Naive B cell (primary cell): ENCODE data around the gene ABCC9. TPM values are rescaled to one million over a fixed set of nuclear protein-coding genes. Genes with fewer than 3 reads are reported as not detected.

Experiments
- ATAC-seq, 2 donors: fragments of 150-1000 bp; cut with Tn5 transposase; 2 replicates each; pipeline ENCODE4 v1.10.0; 2021; ENCODE audit warnings: low read depth in 2 of 2, mild to moderate bottlenecking in 2 of 2, moderate library complexity in 2 of 2
- DNase-seq: peaks from one replicate; pipeline ENCODE4 v3.0.0; 2022
- H3K27ac Mint-ChIP-seq, 6 donors: one replicate each; pipeline ENCODE4 v1.8.0; 2020 to 2022; ENCODE audit warnings: mild to moderate bottlenecking in 6 of 6, mixed read lengths in 6 of 6, moderate library complexity in 5 of 6, inconsistent platforms in 2 of 6
- H3K27me3 Mint-ChIP-seq, 3 donors: one replicate each; pipeline ENCODE4 v1.8.0; 2021 to 2022; ENCODE audit warnings: mixed read lengths in 3 of 3, mild to moderate bottlenecking in 1 of 3
- H3K36me3 Mint-ChIP-seq, 2 donors: one replicate each; pipeline ENCODE4 v1.8.0; 2020 to 2022; ENCODE audit warnings: mixed read lengths in 2 of 2, inconsistent platforms in 1 of 2, mild to moderate bottlenecking in 1 of 2
- H3K4me1 Mint-ChIP-seq, 3 donors: one replicate each; pipeline ENCODE4 v1.8.0; 2020 to 2022; ENCODE audit warnings: mixed read lengths in 3 of 3, inconsistent platforms in 1 of 3, mild to moderate bottlenecking in 1 of 3, moderate library complexity in 1 of 3
- H3K4me3 Mint-ChIP-seq, 8 donors: one replicate each; pipeline ENCODE4 v1.8.0; 2020 to 2022; ENCODE audit warnings: mild to moderate bottlenecking in 8 of 8, mixed read lengths in 8 of 8, moderate library complexity in 8 of 8, inconsistent platforms in 2 of 8
- H3K9me3 Mint-ChIP-seq, 7 donors: one replicate each; pipeline ENCODE4 v1.8.0; 2020 to 2022; ENCODE audit warnings: mixed read lengths in 7 of 7, mild to moderate bottlenecking in 5 of 7, inconsistent platforms in 2 of 7, moderate library complexity in 1 of 7
- polyA plus RNA-seq, 6 donors: library from polyadenylated mRNA; unstranded; fragments of 300-500 nt; fragmentation: Illumina TruSeq; gene quantifications; one replicate each; pipeline ENCODE4 v1.2.3, GENCODE V29; 2021; ENCODE audit warnings: low read depth in 6 of 6

The ABCC9 gene
- polyA plus RNA-seq, 6 donors from 2014 or later, result not detected

DNA sequence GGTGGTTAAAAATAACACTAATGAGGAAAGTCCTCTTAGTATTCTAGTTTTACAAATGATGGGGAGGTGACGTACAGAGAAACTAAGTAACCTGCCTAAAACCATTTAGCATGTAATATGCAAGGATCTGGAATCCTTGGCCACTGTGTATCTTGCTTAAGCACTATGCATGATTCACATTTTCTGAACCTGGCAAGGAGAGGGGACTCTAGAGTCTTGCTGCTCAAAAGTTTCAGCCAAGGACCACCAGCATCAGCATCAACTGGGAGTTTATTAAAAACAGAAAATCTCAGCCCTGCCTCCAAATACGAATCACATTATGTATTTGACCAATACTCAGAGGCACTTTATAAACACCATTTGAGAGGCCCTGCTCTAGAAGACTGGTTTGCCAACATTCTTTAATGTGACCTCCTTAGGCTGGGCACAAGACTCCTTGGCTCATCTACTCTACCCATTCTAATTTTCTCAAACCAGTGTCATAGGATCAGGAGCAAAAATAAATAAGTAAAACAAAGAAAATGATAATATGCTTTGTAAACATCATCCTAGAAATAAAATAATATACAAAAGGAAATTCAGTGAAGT, 52.9 kb downstream of the ABCC9 start:
- H3K36me3 Mint-ChIP-seq, result no peaks in the 10 kb centered on the region
- ATAC-seq (no peak), DNase-seq (no peak)
- no peak overlapping the region for H3K4me3 Mint-ChIP-seq
- peaks cover 0 to 6% (median 3%) of the 10 kb centered on the region in 3 donors for H3K27me3 Mint-ChIP-seq
- H3K4me1 Mint-ChIP-seq, result no peaks in the 10 kb centered on the region
- peaks cover 0 to 9% (median 4%) of the 10 kb centered on the region in 7 donors for H3K9me3 Mint-ChIP-seq
- no peak overlapping the region for H3K27ac Mint-ChIP-seq

DNA sequence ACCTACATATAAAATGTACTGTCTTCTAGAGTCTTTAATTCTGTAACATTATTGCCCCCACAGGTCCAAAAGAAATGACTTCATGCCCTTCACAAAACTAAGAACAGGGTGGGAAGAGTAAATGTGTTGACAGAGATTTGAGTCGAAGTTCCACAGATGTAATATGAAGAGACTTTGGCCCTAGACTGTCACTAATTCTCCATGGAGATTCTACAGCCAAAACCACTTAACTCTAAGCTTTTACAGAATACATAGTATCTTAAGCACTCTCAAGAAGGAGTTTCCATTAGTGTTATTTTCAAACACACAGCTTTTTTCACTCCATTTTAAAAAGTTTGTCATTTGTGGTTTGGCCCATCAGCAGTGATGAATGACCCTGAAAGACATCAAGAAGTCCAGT, 56.3 kb downstream of the ABCC9 start:
- Mint-ChIP-seq H3K4me3 (no peak overlapping the region), H3K36me3 (no peaks in the 10 kb centered on the region), H3K9me3 (peaks cover 0 to 9% (median 2%) of the 10 kb centered on the region in 7 donors), H3K4me1 (no peaks in the 10 kb centered on the region), H3K27ac (no peak overlapping the region), H3K27me3 (peaks cover 0 to 6% (median 3%) of the 10 kb centered on the region in 3 donors)
- no peak for DNase-seq
- ATAC-seq, result no peak

DNA sequence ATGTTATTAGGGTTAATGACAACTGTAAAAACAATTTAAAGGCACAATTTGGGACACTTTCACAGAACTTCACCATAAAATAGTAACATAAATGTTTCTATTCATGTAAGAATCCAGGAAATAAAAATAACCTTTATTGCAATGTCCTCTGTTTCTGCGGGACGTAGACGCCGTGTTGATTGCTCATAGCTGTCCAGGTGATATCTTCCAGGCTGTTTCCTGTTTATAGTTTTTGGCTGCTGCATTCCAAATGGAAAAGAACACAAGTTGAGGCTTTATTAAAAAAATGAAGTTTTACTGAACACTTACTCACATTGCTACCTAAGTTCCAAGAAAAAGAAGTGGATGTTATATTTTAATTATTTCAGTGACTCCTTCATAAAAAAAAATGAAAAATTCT, 58.6 kb downstream of the ABCC9 start:
- Mint-ChIP-seq H3K9me3 (peaks cover 0 to 17% (median 2%) of the 10 kb centered on the region in 7 donors), H3K36me3 (no peaks in the 10 kb centered on the region), H3K4me1 (no peaks in the 10 kb centered on the region), H3K27me3 (peaks cover 0 to 6% (median 3%) of the 10 kb centered on the region in 3 donors), H3K27ac (no peak overlapping the region), H3K4me3 (no peak overlapping the region)
- DNase-seq, result no peak
- ATAC-seq, result no peak

DNA sequence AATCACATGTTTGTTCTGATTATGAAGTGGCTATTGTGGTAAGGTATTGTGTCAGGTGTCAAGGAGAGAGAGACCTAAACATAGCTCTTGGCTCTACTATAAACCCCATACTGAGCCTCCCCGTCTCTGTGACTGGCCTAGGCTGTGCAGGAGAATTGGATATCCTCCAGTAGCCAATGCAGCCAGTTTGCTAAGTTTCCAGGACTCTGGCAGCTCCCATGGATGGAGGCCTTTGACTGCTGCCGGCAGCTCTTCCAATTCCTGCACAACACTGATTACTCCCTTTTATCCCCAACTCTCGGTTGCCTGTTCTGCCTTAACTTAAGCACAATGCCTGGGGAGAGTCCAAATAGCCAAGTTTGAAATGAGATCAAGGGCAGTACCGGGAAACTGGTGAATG, 59.3 kb downstream of the ABCC9 start:
- Mint-ChIP-seq H3K27me3 (peaks cover 0 to 6% (median 3%) of the 10 kb centered on the region in 3 donors), H3K36me3 (no peaks in the 10 kb centered on the region), H3K4me1 (no peaks in the 10 kb centered on the region), H3K4me3 (no peak overlapping the region), H3K27ac (no peak overlapping the region), H3K9me3 (peaks cover 0 to 21% (median 2%) of the 10 kb centered on the region in 7 donors)
- ATAC-seq (no peak), DNase-seq (no peak)

DNA sequence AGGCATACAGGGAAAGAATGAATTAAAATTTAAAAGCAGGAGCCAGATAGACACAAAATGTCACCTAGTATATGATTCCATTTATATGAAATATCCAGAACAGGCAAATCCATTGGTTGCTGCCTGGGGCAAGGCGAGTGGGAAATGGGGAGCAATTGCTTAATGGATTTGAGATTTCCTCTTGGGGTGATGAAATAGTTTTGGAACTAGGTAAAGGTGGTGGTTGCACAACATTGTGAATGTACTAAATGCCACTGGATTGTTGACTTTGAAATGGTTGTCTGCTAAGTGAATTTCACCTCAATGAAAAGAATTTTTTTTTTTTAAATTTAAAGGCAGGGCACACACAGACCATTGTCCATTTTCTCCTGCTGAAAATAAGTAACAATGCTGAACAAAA, 61.9 kb downstream of the ABCC9 start:
- H3K27ac Mint-ChIP-seq, result no peak overlapping the region
- DNase-seq, result no peak
- ATAC-seq, result no peak
- peaks cover 0 to 12% (median 2%) of the 10 kb centered on the region in 7 donors for H3K9me3 Mint-ChIP-seq
- no peak overlapping the region for H3K4me3 Mint-ChIP-seq
- H3K36me3 Mint-ChIP-seq, result no peaks in the 10 kb centered on the region
- no peaks in the 10 kb centered on the region for H3K27me3 Mint-ChIP-seq
- H3K4me1 Mint-ChIP-seq, result no peaks in the 10 kb centered on the region

DNA sequence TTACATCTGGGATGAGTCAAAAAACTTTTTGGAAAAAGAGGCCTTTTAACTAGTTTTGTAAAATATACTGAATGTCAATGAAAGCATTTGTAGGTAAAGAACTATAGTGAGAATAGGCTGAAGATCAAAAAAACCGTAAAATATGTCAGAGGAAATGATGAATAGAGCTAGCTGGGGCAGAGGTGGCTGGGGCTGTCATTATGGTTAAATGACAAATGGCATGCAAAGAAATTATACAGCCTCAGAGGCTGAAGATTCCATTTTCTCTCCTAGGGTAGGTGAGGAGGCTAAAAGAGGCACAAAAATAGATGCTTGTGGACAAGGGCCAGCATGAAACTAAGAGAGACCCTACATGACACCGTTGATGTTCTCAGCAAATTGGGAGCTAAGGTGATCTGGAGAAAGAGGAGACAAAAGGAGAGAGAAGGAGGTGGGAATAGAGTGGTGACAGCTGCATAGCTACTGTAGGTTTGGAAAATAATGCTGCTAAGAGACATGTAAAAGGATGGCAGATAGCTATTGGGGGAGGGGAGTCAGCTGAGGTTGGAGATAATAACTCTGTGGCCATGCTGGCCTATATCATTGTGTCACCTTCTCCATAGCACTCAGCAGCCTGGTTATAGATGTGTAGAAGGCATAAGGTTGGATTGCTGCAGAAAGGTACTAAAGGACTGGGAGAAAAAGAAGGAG, 63.8 kb downstream of the ABCC9 start:
- Mint-ChIP-seq H3K4me1 (no peaks in the 10 kb centered on the region), H3K27ac (no peak overlapping the region), H3K9me3 (peaks cover 0 to 18% (median 4%) of the 10 kb centered on the region in 7 donors), H3K36me3 (peaks cover 0 to 7% of the 10 kb centered on the region in 2 donors), H3K27me3 (no peaks in the 10 kb centered on the region), H3K4me3 (peak overlapping the region in 1 of 8 donors; percentile 53)
- DNase-seq, result no peak
- ATAC-seq, result no peak

DNA sequence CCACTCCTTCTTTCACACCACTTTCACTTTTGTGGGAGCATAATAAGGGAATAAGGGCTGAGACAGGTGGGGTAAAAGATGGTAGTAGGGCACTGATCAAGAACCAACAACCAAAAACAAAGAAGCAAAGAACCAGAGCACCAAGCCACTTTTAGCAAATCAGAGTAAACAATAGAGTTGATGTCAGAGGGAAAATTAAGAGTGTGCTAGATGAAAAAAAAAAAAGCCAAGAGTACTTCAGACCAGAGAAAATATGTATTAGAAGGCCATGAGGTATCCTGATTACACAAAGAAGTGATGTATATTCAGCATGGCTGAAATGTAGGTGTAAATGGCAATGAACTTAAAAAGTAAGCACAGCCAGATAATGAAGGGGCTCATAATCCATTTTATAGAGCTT, 75.4 kb downstream of the ABCC9 start:
- no peak for DNase-seq
- Mint-ChIP-seq H3K27me3 (no peaks in the 10 kb centered on the region), H3K9me3 (peaks cover 0 to 7% (median 3%) of the 10 kb centered on the region in 7 donors), H3K27ac (no peak overlapping the region), H3K4me1 (no peaks in the 10 kb centered on the region), H3K36me3 (no peaks in the 10 kb centered on the region), H3K4me3 (no peak overlapping the region)
- no peak for ATAC-seq

DNA sequence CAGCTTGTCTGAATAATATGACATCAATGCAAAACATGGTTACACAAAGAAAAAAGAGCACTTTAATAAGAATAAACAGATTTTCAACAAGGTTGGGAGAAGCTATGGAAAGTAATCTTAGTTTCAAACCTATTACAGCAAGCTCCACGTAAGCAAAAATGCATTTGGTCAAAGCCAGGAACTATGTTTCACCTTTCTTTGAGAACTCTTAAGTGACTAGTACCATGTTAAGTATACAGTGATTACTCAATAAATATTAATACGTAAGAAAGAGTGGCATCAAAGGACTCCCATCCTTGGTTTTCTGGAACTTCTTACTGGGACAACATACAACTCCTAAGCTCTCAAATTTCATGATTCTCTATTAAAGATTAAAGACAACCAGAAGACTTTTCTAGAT, 80.7 kb downstream of the ABCC9 start:
- no peak for DNase-seq
- H3K9me3 Mint-ChIP-seq, result peaks cover 0 to 3% (median 0%) of the 10 kb centered on the region in 7 donors
- H3K27me3 Mint-ChIP-seq, result no peaks in the 10 kb centered on the region
- no peak overlapping the region for H3K27ac Mint-ChIP-seq
- H3K4me3 Mint-ChIP-seq, result no peak overlapping the region
- no peak for ATAC-seq
- H3K36me3 Mint-ChIP-seq, result no peaks in the 10 kb centered on the region
- no peaks in the 10 kb centered on the region for H3K4me1 Mint-ChIP-seq

DNA sequence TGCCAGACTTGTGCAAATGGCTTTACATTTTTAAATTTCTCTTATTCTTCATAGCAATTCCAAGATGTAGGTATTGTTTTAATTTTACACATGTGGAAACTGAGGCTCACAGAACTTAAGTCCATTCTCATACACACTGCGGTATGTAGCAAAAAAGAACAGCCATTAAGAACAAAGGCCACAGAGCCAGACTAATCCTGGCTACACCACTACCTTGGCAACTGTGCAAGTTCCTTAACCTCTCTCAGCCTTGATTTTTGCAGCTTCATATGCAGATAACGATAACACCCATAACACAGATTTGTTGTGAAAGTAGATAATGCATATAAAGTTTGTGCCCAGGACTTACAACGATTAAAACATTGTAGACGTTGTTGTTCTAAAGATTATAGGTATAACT, 81.1 kb downstream of the ABCC9 start:
- Mint-ChIP-seq H3K9me3 (peaks cover 0 to 3% (median 0%) of the 10 kb centered on the region in 7 donors), H3K27ac (no peak overlapping the region), H3K4me1 (no peaks in the 10 kb centered on the region), H3K36me3 (no peaks in the 10 kb centered on the region), H3K4me3 (no peak overlapping the region), H3K27me3 (no peaks in the 10 kb centered on the region)
- DNase-seq, result no peak
- ATAC-seq, result no peak

DNA sequence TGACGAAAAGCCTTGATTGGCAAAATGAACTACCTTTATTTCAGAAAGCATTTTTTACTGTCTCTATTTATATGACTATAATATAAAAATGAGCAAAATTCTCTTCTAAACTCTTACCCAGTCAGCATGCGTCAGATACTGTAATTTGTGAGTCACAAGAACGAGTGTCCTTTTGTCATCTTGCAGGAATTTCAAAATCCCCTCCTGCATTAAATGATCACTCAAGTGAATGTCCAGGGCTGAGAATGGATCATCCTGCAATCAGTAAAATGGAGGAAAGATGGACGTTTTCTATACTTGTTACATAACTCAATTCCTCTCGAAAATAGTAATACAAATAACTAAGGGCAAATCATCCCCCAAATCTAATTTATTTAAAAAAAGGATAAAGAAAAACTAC, 89.0 kb downstream of the ABCC9 start:
- no peaks in the 10 kb centered on the region for H3K4me1 Mint-ChIP-seq
- no peak overlapping the region for H3K4me3 Mint-ChIP-seq
- no peak for DNase-seq
- no peaks in the 10 kb centered on the region for H3K36me3 Mint-ChIP-seq
- H3K9me3 Mint-ChIP-seq, result no peaks in the 10 kb centered on the region
- H3K27ac Mint-ChIP-seq, result no peak overlapping the region
- no peak for ATAC-seq
- no peaks in the 10 kb centered on the region for H3K27me3 Mint-ChIP-seq

DNA sequence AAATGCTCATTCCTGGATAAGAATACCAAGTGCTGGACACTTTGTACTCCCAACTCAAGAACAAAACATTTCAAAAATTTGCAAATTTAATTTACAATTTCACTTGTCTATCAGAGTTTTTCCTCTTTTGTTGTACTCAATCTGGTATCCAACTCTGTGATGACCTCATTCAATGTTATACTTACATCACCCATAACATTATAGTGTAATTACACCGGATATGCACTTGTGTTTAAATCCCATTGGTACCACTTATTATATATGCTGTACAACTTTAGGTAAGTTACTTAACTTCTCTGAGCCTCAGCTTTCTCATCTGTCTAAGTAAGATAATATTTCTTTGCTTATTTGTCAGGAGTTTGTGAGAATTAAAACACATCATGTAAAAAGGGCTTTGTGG, 90.1 kb downstream of the ABCC9 start:
- DNase-seq (no peak), ATAC-seq (no peak)
- no peaks in the 10 kb centered on the region for H3K36me3 Mint-ChIP-seq
- no peaks in the 10 kb centered on the region for H3K4me1 Mint-ChIP-seq
- H3K27me3 Mint-ChIP-seq, result no peaks in the 10 kb centered on the region
- H3K27ac Mint-ChIP-seq, result no peak overlapping the region
- H3K9me3 Mint-ChIP-seq, result no peaks in the 10 kb centered on the region
- H3K4me3 Mint-ChIP-seq, result no peak overlapping the region

DNA sequence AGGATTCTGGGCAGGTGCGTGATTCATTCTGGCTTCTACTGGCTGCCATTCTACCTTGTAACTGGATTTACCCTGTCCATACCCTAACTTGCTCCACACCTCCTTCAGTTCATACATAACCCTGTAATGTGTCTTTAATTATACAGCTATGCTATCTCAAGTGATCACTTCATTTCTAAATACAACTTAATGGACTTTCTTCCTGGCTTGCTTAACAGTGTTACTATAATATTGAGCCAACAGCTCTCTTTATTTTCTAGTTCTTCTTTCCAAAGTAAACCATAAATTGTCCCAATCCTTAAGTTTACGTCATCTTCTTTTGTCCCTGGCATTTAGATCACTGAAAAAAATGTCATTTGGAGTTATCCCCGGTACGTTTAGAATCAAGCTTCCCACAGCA, 90.8 kb downstream of the ABCC9 start:
- Mint-ChIP-seq H3K4me1 (no peaks in the 10 kb centered on the region), H3K4me3 (no peak overlapping the region), H3K36me3 (no peaks in the 10 kb centered on the region), H3K27ac (no peak overlapping the region), H3K27me3 (no peaks in the 10 kb centered on the region), H3K9me3 (no peaks in the 10 kb centered on the region)
- DNase-seq (no peak), ATAC-seq (no peak)

DNA sequence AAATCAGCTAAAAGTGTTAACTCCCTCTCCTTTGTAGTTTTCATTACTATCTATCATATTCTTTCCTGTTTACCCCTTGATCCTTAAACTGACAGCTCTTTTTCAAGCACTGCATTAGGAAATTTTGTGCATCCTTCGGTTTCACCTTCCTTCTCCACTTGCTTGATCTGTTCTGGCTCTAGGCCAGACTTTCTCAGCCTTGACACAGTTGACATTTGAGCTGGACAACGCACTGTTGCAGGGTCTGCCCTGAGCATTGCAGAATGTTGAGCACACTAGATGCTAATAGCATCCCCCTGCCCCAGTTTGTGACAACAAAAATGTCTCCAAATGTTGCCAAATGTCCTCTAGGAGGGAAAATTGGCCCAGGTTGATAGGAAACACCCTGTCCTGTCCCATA, 91.3 kb downstream of the ABCC9 start:
- H3K36me3 Mint-ChIP-seq, result no peaks in the 10 kb centered on the region
- no peak overlapping the region for H3K4me3 Mint-ChIP-seq

DNA sequence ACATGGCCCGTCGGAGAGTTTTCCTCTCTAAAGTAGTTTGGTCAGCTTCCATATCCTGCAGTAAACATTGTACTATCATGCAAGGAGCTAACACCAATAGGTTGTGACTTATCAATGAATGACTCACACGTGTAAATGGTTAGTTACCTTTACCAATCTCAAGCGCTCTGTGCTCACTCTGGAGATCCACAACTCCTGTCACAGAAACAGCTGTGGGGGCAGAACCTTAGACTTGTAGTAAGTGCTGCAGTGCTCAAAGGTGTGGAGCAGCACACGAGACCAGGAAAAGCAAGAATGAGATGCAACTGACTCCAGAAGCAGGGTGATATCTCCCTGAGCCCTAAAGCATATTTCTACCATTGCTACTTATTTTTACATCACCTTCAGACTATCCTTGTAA, 93.0 kb downstream of the ABCC9 start:
- Mint-ChIP-seq H3K27ac (peak overlapping the region in 1 of 6 donors; percentile 23), H3K4me1 (no peaks in the 10 kb centered on the region), H3K36me3 (no peaks in the 10 kb centered on the region), H3K27me3 (no peaks in the 10 kb centered on the region), H3K9me3 (no peaks in the 10 kb centered on the region), H3K4me3 (no peak overlapping the region)
- no peak for DNase-seq
- ATAC-seq, result no peak

More for the DNA sequence above, 91.3 kb downstream of the ABCC9 start:
- ATAC-seq, result no peak
- no peak for DNase-seq
- no peaks in the 10 kb centered on the region for H3K4me1 Mint-ChIP-seq
- H3K27me3 Mint-ChIP-seq, result no peaks in the 10 kb centered on the region
- H3K9me3 Mint-ChIP-seq, result no peaks in the 10 kb centered on the region
- H3K27ac Mint-ChIP-seq, result no peak overlapping the region
